ENCODE data around the gene LGI4.

LGI4 gene

DNA sequence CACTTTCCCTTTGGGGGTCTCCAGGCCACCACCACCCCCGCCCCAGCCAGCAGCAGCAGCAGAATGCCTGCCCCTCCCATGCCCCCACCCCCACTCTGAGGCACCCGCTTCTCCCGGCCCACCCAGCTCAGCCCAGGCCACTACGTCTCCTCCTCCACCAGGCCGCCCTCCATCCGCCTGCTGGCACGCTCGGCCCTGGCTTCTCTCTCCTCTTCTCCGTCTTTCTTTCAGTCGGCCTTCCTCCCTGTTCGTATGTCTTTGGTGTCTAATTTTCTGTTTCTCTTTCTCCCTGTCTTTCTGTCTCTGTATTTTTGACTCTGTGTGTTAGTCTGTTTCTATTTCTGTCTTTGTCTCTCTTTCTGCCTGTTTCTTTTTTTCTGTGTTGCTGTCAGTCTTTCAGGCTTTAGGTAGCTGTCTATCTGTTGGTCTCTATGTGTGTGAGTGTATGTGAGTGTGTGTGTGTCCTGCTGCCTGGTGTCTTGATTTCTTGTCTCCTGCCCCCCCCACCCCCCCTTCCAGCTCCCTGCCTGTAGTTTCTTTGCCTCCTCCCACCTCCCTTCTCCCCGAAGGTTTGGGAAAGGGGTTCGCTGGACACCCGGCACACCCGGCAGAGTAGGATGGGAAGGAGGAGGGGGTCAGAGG is at the start of gene LGI4:
TSS of gene LGI4 (minus strand) at position 459 of the 642 bp plus-strand sequence. CDS start at position 80, 379 bp downstream.
- no peak for DNase-seq (ENCODE audit: low read depth in 3 of 3, low spot score in 1 of 3)

DNA sequence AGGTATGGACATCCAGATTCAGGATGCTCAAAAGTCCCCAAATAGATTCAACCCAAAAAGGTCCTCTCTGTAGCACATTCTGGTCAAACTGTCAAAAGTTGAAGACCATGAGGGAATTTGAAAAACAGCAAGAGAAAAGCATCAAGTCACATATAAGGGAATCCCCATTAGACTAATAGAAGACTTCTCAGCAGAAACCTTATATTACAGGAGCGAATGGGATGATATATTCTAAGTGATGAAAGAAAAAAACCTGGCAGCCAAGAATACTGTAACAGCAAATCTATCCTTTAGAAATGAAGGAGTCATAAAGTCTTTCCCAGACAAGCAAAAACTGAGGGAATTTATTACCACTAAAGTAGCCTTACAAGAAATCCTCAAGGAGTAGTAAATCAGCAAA is 49.4 kb upstream of the LGI4 start:
- DNase-seq (ENCODE audit: low read depth in 3 of 3, low spot score in 1 of 3), result no peak

DNA sequence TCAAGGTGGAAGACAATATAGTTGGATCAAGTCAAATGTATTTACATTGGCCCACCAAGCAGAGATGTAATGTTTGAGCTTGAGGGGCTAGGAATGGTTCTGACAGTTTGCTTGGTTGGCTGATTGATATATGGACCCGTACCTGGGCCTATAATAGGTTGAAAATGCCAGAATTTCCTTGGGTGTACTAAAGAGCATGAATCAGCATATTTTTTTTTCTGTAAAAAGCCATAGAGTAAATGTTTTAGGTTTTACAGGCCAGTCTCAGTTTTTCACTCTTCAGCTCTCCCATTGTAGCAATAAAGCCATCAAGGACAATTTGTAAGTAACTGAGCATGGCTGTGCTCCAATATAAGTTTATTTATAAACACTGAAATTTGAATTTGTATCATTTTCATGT is 46.5 kb upstream of the LGI4 start:
- no peak for DNase-seq (ENCODE audit: low read depth in 3 of 3, low spot score in 1 of 3)

DNA sequence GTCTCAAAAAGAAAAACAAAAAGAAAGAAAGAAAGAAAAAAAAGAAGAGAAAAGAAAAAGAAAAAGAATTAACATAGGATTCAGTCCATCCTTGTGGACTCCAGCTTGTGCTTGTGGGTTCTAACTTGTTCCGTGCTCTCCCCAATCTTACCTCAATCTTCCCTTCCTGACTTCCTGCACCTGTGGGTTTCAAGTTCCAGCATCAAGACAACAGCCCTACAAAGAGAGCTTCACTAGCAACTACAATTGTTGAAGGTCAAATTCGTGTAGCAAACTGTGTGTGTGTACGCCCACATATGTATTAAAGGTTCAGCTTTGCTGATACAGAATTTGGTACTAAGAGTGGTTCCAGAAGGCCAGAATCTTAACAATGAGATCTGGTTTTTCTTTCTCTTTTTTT is 45.0 kb upstream of the LGI4 start:
- DNase-seq (ENCODE audit: low read depth in 3 of 3, low spot score in 1 of 3), result no peak

DNA sequence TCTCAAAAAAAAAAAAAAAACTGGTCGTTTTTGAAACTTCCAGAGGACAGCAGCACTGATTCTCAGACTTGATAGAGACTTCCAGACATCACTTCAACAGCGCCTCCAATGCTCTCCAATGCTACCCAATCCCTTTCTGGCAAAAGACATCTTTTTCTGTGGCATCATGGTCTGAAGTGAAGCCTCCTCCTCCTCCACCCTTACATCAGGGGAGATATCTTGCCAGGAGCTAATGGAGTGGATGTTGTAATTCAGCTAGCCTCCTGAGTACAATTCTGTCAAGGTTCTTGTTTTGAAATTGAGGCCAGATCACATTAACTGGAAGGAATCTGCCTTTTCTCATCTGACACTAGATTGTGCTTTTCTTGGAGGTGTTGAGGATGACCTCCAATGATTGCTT is 43.8 kb upstream of the LGI4 start:
- DNase-seq (ENCODE audit: low read depth in 3 of 3, low spot score in 1 of 3), result no peak

DNA sequence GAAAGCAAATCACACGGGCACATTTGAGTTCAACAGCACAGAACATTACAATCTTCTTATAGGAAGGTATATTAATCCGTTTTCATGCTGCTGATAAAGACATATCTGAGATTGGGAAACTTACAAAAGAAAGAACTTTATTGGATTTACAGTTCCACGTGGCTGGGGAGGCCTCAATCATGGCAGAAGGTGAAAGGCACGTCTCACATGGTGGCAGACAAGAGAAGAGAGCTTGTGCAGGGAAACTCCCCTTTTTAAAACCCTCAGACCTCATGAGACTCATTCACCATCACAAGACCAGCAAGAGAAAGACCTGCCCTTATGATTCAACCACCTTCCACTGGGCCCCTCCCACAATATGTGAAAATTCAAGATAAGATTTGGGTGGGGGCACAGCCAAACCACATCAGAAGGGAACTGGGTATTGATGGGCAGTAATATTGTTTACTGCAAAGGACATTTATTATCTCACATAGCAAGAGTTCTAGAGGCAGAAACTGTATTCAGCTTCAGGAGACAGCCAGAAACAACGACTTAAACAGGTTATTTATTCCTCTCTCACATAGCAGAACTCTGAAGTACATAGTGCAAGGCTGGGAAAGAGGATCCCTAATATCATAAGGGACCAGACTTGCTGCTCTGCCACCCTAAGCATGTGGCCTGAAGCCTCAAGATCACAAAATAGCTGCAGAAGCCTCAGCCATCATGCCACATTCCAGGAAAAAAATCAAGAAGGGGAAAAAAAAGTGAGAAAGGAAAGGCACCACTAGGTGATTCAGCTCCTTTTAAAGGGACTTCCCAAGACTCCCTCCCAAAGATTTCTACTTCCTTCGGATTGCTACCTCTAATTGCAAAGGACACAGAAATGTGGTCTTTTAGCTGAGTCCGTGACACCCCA is 42.8 kb upstream of the LGI4 start:
- no peak for DNase-seq (ENCODE audit: low read depth in 3 of 3, low spot score in 1 of 3)

DNA sequence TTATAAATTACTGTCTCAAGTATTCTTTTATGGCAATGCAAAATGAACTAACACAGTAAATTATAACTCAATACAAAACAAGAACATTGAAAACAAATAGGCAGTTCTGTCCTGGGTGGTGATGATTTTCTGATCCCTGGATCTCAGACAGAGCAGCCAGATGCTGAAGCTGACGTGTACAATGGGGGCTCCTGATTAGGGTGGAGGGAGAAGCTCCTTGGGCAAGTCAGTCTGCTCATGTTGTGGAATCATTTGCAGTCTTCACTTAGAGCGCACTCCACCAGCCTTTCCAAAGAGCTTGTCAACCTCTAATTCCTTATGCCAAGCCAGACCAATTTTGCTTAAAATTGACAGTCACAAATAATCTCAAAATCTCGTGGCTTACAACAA is 41.3 kb upstream of the LGI4 start:
- no peak for DNase-seq (ENCODE audit: low read depth in 3 of 3, low spot score in 1 of 3)

DNA sequence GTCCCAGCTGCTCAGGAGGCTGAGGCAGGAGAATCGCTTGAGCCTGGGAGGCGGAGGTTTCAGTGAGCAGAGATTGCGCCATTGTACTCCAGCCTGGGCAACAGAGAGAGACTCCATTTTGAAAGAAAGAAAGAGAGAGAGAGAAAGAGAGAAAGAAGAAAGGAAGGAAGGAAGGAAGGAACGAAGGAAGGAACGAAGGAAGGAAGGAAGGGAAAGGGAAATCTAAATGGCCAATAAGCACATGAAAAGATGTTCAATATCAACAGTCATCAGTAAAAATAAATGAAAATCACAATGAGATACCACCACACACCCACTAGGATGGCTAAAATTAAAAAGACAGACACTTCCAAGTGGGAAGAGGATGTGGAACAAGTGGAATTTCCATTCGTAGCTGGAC is 39.4 kb upstream of the LGI4 start:
- no peak for DNase-seq (ENCODE audit: low read depth in 3 of 3, low spot score in 1 of 3)

DNA sequence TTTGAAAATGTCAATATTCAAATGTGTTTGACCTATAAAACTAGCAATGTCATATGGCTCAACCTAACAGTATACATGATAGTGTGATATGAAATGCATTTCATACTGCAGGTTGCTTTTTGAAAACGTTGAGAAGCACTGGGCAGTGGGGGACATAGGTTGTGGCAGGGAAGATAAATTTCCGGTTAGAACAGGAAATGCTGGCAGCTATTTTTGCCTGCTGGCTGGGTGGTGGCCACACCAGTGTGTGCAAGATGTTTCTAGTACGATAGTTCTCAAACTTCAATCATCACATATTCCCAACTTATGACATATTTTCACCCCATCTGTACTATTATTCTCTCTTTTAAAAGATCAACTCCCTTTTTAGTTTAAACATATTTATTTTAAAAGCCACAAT is 36.9 kb upstream of the LGI4 start:
- DNase-seq (ENCODE audit: low read depth in 3 of 3, low spot score in 1 of 3), result no peak

DNA sequence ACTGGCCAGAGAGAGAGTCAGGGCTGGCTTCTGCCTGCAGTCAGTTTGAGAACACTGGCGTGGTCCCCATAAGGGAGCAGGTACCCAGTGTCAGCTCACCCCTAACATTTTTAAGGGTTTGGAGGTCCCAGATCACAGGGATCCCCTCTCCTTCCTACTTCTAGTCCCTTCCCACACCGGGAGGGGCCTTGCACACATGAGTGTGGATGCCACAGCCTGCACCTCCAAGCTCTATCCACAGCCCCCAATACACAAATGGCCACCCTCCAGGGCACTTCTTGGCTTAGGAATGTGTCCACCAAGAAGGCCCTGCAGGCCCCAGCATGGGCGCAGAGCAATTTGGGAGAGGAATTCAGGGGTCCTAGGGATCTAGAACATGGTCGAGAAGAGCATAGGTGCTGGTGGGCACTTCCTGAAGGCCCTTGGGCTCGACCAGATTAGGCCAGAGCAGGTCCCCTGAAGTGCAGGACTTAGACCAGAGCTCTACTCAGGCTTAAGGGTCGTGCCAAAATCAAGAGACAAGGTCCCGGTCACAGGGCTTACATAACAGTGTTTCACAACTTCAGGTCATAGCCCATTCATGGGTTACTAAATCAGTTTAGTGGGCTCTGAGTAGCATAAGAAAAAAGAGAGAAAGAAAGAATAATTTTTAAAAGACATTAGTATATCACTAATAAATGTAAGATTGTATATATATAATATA is 35.7 kb upstream of the LGI4 start:
- no peak for DNase-seq (ENCODE audit: low read depth in 3 of 3, low spot score in 1 of 3)

DNA sequence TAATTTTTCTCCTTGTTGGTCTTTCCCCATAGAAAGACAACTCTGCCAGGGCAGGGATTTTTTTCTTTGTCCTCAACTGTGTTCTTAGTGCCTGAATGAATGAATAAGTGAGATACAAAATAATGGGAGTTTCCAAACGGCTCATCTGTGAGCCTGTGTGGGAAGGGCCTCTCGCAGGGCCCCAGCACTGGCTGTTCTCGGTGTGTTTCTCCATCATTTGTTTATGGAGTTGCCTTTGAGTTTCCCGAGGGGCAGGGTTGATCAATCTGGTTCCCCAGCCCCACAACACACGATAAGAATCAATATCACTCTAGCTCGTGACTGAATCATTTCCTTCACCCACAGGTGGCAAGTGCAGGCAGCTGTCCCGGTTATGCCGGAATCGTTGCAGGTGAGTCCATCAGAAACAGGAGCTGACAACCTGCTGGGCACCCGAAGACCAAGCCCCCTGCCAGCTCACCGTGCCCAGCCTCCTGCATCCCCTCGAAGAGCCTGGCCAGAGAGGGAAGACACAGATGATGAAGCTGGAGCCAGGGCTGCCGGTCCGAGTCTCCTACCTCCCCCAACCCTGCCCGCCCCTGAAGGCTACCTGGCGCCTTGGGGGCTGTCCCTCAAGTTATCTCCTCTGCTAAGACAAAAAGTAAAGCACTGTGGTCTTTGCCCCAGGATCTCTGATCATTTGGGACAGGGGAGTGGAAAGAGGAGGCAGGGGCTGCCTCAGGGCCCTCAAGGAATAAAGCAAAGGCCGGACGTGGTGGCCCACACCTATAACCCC is 34.5 kb upstream of the LGI4 start:
- no peak for DNase-seq (ENCODE audit: low read depth in 3 of 3, low spot score in 1 of 3)

DNA sequence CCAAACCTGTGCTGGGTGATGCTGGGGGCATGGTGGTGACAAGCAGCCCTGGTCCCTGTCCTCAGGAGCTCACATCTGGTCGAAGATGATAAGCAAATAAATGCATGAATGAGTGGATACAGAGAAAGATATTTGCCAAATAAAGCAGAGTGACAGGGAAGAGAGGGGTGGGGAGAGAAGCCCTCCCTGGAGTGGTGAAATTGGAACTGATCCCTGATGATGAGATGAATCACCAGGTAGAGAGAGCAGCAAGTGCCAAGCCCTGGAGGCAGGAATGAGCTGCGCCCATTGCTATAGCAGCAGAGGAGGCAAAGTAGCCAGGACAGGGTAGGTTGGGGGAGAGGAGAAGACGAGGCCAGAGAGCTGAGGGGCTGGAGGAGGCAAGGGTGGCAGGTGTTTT is 33.3 kb upstream of the LGI4 start:
- DNase-seq (ENCODE audit: low read depth in 3 of 3, low spot score in 1 of 3), result no peak

DNA sequence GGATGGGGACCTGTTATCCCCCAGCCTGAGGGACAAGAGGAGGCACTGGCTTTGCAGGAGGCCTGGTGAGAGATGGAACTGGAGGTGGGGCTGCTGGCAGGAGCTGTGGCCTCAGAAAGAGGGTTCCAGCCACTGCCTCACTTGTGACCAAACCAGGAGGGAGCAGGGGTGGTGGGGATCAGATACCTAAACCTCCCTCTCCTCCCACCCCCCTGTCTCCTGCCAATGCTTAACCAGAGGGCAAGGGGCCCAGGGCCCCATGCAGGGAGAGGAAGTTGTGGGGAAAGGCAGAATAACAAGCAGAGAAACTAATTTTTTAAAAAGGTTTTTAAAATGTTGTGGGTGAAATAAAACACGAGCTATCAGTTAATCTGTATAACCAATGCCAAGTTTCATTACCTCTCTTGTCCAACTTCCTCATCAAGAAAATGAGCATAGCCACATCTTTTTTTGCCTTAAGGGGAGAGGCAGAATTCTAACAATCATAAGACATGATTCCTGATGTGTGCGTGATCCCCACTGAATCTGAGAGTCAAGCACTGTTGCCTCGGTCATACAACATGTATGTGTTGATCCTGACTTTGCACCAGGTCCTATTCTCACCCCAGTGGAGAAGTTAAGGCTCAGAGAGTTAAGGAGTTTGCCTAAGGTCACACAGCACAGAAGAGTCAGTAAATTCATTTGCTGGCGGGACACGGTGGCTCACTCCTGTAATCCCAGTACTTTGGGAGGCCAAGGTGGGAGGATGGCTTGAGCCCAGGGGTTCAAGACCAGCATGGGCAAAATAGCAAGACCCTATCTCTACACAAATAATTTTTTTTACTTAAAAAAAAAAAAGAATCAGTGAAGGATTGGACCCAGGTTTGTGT is 32.6 kb upstream of the LGI4 start:
- no peak for DNase-seq (ENCODE audit: low read depth in 3 of 3, low spot score in 1 of 3)

DNA sequence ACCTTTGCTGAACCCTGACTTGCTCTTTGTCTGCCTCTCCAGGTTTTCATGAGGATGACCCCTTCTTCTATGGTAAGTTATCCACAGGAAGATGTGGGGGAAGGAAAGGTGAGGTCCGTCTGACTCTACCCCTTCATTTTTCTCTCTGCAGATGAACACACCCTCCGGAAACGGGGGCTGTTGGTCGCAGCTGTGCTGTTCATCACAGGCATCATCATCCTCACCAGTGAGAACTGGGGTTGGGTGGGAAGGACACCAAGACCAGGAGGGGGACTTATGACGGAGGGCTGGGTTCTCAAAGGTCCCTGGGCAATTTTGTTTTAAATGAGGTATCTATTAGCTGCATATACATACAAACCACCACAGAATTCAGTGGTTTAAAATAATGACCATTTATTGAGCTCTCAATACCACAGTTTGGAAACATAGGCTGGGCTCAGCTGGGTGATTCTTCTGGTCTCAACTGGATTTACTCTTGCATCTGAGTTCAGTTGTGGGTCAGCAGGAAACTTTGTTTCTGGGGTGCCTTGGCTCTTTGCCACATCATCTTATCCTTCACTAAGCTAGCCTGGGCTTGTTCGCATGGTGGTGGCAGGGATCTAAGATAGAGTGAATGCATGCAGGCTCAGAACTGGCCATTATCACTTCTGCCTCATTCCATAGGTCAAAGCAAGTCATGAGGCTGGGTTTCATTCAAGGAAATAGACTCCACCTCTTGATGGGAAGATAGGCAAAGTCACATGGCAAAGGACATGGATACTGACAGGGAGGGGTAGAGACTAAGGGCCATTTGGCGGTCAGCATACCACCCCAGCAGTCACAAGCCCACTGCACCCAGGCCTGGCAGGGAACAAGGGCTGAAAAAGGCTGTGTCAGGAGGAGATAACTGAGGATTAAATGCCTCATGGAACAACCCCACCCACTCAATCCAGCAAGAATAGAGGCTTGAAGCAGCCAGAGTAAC is 31.5 kb upstream of the LGI4 start:
- DNase-seq (ENCODE audit: low read depth in 3 of 3, low spot score in 1 of 3), result no peak

DNA sequence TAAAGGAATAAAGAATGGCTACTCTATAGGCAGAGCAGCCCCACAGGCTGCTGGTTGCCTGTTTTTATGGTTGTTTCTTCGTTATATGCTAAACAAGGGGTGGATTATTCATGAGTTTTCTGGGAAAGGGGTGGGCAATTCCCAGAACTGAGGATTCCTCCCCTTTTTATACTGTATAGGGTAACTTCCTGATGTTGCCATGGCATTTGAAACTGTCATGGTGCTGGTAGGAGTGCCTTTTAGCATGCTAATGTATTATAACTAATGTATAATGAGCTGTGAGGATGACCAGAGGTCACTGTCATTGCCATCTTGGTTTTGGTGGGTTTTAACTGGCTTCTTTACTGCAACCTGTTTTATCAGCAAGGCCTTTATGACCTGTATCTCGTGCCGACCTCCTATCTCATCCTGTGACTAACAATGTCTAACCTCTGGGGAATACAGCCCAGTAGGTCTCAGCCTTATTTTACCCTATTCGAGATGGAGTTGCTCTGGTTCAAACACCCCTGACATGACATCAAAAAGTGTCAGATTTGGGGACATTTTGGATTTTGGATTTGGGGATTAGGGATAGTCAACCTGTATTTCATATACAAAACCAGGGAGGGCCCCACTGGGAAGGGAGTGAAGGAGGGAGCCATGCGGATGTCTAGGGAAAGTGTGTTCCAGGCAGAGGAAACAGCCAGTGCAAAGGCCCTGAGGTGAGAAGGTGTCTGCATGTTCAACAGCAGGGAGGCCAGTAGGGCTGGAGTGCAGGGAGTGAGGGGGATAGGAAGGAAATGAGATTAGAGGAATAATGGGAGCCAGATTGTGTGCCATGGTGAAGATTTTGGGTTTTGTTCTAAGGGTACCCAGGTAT is 30.6 kb upstream of the LGI4 start:
- no peak for DNase-seq (ENCODE audit: low read depth in 3 of 3, low spot score in 1 of 3)

DNA sequence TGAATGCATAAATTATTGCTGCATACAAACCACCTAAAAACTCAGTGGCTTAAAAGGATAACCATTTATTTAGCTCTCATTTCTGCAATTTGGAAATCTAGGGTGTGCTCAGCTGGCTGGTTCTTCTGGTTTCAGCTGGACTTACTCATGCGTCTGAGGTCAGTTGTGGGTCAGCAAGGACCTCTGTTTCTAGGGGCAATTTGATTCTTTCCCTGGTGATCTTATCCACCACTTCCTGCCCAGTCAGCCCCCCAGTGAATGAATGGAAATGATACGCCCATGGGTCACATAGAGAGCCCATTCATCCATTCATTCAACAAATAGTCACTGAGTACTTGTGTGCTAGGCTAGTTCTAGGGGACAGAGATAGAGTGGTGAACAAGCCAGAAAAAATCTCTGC is 29.6 kb upstream of the LGI4 start:
- DNase-seq (ENCODE audit: low read depth in 3 of 3, low spot score in 1 of 3), result no peak

DNA sequence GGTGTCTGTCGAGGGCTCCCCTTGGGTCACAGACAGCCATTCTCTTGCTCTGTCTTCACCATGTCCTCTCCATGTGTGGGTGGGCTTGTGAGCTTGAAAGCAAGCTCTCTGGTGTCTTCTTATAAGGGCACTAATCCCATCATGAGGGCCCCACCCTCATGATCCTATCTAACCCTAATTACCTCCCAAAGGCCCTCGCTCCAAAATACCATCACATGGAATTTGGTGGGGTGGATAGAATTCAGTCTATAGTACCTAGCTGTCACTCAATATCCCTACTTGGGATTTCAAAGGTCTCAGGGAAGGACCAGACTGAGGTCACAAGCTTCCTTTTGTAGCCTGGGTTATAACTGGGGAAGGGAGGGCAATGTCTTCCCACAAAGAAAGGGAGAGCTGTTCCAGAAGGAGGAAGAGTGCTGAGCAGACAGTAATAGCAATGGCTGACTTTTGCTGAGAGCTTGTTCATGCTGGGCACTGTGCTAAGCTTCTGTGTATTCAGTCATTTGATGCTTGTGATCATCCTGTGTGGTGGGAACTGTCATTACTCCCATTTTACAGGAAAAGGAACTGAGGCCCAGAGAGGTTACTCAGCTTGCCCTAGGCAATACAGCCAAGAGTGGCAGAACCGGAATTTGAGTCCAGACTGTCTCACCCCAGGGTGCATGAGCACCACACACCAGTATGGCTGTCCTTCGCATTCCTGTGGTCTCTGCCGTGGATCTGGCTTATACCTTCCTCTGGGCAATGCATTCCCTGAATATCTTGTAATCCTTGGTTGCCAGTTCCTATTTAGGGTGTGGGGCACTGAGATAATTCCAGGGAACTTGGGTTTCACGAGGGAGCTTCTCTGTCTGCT is 27.8 kb upstream of the LGI4 start:
- no peak for DNase-seq (ENCODE audit: low read depth in 3 of 3, low spot score in 1 of 3)

DNA sequence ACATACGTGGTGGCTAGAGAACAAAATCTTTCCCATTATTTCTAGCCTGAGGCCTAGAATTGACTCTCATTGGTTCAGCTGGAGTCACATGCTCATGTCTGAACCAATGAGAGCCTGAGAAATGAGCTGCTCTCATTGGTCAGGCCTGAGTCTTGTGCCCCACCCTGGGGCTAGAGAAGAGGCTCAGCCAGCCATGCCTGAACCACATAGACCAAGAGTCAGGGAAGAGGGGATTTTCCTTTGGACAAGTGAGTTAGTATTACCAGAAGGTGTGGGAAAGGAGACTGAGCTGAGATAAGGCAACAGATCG is 26.5 kb upstream of the LGI4 start:
- no peak for DNase-seq (ENCODE audit: low read depth in 3 of 3, low spot score in 1 of 3)

All from stimulated activated CD4-positive, alpha-beta T cell treated with anti-CD3 and anti-CD28 coated beads, TNF-alpha, amount 100 ng/mL, for 1 hour (primary cell).